HG03354 (cell line): ENCODE measurements around the gene RFNG.
"Not testable (repeated sequence)": the region's sequence is repeated elsewhere in the genome, so short reads cannot be mapped to it uniquely, and the experiment has no call there.

Experiments
- ATAC-seq: cut with Tn5 transposase; IDR thresholded peaks from one replicate; pipeline ENCODE4 v1.9.1; 2021; ENCODE audit warnings: mild to moderate bottlenecking; ENCODE audit not compliant: unreplicated experiment, poor library complexity, severe bottlenecking

RFNG gene

DNA sequence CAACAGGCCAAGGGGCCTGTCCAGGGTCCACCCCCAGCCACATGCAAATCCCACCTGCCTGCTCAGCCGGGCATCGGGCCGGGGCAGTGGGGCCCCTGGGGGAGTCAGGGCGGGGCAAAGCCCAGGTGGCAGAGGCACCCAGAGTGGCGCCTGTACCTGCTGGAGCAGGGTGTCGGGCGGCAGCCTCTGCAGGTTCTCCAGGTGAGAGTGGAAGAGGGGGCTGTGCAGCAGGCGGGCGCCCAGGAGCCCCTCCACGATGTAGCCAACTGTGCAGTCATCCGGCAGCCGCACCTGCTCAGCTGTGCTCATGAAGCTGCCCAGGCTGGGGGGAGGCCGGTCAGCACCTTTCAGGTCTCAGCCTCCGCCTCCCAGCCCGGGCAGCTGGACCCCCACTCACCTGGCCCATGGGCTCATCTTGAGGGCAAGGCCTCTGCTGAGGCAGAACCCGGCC is 2.1 kb downstream of the RFNG start:
- no peak for ATAC-seq

- no peak for ATAC-seq
These were observed 2.5 kb downstream of the RFNG start for GRCh38 chr17:82049106-82049505.

GRCh38 chr17:82048571-82048971 is 3.0 kb downstream of the RFNG start:
- ATAC-seq, result no peak

- no peak for ATAC-seq
These were observed 3.6 kb downstream of the RFNG start for GRCh38 chr17:82047914-82048570.

DNA sequence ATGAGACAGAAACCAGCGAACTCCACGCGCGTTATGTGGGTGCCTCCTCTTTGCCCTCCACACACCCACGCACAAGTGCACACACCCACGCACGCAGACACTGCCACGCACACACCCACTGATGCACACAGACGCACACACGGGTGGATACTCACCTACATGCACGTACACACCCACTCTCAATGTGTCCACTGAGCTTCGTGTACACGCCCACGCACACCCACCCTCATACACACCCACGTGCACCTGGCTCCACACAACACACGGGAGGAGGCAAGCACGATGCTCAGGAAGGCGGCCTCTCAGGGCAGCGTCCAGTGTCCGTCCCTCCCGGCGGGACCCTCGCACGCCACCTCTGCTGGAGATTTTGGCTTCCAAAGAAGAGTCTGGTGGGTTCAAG is 4.2 kb downstream of the RFNG start:
- ATAC-seq, result no peak

DNA sequence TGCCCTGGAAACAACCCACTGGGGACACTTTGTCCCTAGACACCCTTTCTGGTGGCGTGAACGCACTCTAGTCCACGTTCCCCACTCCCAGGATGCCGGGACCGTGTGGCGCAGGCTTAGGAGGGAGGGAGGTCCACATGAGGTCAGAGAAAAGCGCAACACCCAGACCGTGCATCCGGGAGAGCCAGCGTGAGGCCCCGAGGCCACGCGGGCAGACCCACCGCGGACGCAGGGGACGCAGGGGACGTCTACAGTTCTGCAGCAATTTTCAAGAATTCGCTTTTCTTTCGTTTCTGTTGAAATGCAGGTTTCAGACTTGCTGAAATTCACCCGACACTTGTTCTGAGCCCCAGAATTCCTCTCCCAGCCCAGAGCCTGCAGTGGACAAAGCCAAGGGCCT is 4.7 kb downstream of the RFNG start:
- ATAC-seq, result no peak

- no peak for ATAC-seq
These were observed 5.6 kb downstream of the RFNG start for GRCh38 chr17:82045936-82046484.

GRCh38 chr17:82043507-82043906 is 8.1 kb downstream of the RFNG start:
- ATAC-seq, result no peak

GRCh38 chr17:82042649-82043048 is 9.0 kb downstream of the RFNG start:
- ATAC-seq, result no peak

DNA sequence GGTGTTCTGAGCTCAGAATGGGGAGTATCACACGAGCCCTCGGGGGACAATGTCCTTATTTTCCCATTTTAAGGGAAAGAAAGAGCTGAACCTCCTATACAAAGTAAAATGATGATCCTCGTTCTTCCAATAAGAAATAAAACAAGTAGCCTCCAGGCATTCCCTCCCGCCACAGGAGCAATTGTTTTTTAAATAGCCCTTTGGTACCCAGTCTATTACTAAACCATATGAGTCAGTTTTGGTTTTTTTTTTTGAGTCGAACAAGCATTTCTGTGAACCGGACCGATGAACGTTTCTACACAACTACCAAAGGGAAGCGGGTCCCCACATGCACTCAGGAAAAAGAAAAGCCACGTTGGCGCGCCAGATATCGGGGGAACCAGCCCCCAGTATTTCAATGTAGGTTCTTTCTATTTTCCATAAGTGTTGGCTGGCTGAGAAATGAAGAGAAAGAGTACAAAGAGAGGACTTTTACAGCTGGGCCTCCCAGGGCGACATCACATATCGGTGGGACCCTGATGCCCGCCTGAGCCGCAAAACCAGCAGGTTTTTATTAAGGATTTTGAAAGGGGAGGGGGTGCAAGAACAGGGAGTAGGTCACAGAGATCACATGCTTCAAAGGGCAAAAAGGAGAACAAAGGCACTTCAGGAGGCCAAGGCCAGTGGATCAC is 10.3 kb downstream of the RFNG start:
- ATAC-seq, result no peak

GRCh38 chr17:82039695-82040299 is 11.8 kb downstream of the RFNG start:
- no peak for ATAC-seq

DNA sequence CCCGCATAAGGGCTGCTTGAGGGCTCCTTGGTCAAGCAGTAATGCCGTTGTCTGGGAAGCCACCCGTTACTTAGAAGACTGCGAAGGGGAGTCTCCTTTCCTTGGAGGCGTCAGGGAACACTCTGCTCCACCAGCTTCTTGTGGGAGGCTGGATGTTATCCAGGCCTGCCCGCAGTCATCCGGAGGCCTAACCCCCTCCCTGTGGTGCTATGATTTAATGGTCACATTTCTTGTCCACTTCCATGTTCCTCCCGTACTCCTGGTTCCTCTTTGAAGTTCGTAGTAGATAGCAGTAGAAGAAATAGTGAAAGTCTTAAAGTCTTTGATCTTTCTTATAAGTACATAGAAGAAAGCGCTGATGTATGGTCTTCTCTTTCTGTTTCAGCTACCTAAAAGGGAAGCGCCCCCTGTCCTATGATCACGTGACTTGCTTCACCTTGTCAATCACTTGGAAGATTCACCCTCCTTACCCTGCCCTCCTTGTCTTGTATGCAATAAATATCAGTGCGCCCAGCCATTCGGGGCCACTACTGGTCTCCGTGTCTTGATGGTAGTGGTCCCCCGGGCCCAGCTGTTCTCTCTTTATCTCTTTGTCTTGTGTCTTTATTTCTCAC is 12.7 kb downstream of the RFNG start:
- ATAC-seq, result not testable (repeated sequence)

DNA sequence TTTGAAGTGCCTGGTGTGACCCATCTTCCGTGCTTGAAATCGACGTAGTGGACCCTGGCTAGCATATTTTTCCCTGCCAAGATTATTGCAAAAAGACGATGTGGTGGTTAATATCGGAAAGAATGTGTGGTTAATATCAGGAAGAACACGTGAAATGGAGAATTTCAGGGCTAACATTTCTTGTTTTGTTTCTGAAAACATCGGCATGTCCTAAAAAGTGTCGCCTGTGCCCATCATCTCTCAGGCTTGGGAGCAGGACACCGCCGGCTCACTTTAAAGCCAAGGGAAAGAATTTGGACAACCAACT is 13.8 kb downstream of the RFNG start:
- ATAC-seq, result no peak

- ATAC-seq, result peak; percentile 91
These were observed 14.3 kb downstream of the RFNG start, which contains the start of gene DCXR for GRCh38 chr17:82037092-82037888. TSS of gene DCXR (minus strand) at chr17:82037697. CDS start at chr17:82037682, 15 bp downstream.

DNA sequence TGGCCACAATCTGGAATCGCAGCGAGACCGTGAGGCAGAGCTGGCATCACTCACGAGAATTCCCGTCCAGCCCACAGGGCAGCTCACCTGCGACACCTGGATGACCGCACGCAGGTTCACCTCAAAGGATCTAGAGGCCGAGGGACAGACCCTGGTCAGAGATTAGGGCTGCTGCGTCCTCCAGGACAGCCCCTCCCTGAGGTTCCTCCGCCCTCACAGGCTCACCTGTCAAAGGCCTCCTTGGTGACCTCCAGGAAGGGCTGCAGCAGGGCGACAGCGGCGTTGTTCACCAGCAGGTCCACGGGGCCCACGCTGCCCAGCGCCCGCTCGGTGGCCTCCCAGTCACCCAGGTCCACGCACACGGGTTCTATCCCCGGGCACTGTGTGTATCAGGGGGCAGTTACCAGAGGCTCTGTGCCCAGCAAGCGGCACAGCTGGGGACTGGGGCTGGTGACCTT is 14.9 kb downstream of the RFNG start:
- ATAC-seq, result no peak

DNA sequence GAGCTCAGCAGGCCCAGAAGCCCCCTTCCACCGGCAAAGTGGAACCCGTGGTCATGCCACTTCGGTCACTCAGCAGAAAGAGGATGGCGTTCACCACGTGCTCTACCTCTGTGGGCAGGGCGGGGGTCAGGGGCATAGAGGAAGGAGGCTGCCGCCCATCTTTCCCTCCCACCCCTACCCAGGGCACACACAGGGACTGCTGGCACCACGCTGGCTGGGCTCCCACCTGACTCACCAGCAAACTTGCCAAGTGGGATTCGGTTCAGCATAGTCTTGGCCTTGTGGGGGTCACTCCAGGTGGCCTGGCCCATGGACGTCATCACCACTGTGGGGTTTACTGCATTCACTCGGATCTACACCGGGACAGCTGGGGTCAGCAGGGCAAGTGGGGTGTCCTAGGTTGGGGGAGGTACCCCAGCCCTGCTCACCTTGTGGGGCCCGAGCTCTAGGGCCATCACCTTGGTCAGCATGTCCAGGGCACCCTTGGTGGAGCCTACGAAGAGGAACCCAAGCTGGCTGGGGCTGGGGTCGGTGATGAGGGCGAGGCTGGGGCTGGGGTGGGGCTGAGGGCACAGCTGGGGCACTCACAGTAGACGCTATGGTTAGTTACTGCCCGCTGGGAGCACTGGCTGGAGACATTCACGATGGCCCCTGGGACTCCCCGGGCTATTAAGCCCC is 15.5 kb downstream of the RFNG start:
- no peak for ATAC-seq

- ATAC-seq, result no peak
These were observed 16.1 kb downstream of the RFNG start for GRCh38 chr17:82035488-82035887.

DNA sequence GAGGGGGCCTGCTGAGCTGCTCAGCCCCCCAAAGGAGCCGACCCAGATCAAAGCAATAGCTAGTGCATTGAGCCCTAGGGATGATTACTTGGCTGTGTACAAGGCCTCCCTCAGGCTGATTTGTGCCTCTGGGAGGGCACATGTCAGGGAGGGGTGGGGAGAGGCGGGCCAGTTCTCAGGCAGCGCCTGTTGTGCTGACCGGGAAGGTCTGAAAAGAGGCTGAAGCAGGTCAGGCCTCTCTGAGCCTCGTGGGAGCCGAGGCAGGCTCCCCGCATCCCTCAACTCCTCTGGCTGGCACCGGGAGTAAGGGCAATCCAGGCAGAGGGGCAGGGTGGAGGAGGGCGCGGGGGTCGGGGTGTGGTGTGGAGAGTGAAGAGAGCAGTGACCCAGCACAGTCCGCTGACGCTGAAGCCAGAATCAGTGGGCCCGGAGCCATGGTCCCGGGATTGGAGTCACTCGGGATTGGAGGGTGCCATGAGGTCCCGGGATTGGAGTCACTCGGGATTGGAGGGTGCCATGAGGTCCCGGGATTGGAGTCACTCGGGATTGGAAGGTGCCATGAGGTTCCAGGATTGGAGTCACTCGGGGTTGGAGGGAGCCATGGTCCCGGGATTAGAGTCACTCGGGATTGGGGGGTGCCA is 17.1 kb downstream of the RFNG start:
- ATAC-seq, result no peak
